Measurements from ENCODE around the gene OR51M1.
"Not testable (repeated sequence)": the region's sequence is repeated elsewhere in the genome, so short reads cannot be mapped to it uniquely, and the experiment has no call there.

OR51M1 gene

DNA sequence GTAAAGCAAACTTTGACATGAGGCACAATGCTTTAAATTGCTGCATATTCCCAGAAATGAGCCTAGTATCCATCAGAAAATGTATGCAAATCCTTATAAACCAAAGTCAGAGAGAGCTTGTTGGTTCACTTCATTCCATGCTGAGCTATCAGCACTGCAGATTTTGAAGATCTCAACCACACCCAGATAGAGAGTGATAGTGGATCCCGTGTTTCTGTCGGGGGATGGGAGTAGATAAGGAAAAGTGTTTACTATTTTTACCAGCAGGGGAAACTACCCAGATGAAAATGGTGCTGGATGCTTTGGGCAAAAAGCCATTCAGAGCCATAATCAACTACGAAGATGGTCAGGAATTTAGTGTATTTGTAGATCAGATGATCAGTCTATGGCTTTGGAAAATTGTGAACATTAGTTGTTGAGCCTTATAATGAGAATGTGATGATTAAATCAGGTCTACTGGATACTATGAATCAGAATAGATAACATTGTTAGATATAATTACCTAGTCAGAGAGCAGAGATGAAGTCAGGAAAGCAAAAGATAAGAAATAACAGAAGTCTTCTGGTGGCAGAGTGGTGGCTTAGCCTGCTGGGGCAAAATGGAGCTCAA, 21.5 kb upstream of the OR51M1 start:
- Histone ChIP-seq H3K27me3 (ENCODE audit: insufficient read depth, low read length) (no peaks in the 10 kb centered on the region), H3K9me3 (ENCODE audit: insufficient read depth, low read depth, low read length) (no peaks in the 10 kb centered on the region), H3K4me1 (ENCODE audit: insufficient read depth, low read length) (no peaks in the 10 kb centered on the region), H3K4me3 (ENCODE audit: low read length) (no peak overlapping the region), H3K9ac (ENCODE audit: low read depth, low read length) (no peak overlapping the region), H3K27ac (ENCODE audit: low read length) (no peak overlapping the region), H3K36me3 (ENCODE audit: insufficient read depth, low read depth, low read length) (no peaks in the 10 kb centered on the region)

DNA sequence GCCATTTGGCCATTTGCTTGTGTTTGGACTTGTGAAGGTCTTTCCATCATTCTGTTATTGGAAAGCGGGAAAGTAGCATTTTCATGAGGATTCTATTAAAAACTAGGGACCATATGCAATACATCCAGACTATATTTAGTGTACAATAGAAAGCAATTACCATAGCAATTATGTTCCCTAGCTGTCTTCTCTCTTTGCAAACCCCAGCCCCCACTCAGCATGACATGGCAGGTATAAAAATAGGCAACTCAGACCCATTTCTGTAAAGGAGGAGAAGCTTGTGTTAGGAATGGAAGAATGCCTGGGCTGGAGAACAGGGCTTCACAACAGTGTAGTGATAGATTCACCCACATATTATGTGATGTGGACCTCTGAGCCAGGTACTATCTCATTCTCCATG, 19.9 kb upstream of the OR51M1 start:
- no peak overlapping the region for H3K9ac ChIP-seq (ENCODE audit: low read depth, low read length)
- no peaks in the 10 kb centered on the region for H3K36me3 ChIP-seq (ENCODE audit: insufficient read depth, low read depth, low read length)
- peaks cover 7% of the 10 kb centered on the region for H3K4me1 ChIP-seq (ENCODE audit: insufficient read depth, low read length)
- no peaks in the 10 kb centered on the region for H3K27me3 ChIP-seq (ENCODE audit: insufficient read depth, low read length)
- H3K9me3 ChIP-seq (ENCODE audit: insufficient read depth, low read depth, low read length) = no peaks in the 10 kb centered on the region
- no peak overlapping the region for H3K4me3 ChIP-seq (ENCODE audit: low read length)
- H3K27ac ChIP-seq (ENCODE audit: low read length) = no peak overlapping the region

DNA sequence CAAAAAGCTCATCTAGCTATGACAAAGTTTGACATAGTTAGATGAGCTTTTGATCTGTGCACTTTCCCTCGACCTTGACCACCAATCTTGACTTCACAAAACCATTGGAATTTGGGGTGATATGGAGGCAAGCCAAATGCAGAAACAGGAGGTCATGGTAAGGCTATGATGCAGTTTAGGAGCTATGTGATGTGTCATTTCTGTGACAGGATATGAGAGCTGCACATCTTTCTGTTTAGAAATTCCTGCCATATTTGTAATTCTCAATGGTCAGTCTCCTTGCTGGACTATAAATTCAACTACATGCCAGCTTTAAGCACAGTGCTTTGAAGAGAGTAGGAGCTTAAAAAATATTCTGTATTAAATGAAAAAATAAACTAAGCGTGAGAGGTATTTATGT, 19.4 kb upstream of the OR51M1 start:
- H3K27me3 ChIP-seq (ENCODE audit: insufficient read depth, low read length) = no peaks in the 10 kb centered on the region
- H3K9ac ChIP-seq (ENCODE audit: low read depth, low read length) = no peak overlapping the region
- peaks cover 10% of the 10 kb centered on the region for H3K4me1 ChIP-seq (ENCODE audit: insufficient read depth, low read length)
- H3K36me3 ChIP-seq (ENCODE audit: insufficient read depth, low read depth, low read length) = no peaks in the 10 kb centered on the region
- no peaks in the 10 kb centered on the region for H3K9me3 ChIP-seq (ENCODE audit: insufficient read depth, low read depth, low read length)
- no peak overlapping the region for H3K4me3 ChIP-seq (ENCODE audit: low read length)
- H3K27ac ChIP-seq (ENCODE audit: low read length) = no peak overlapping the region

DNA sequence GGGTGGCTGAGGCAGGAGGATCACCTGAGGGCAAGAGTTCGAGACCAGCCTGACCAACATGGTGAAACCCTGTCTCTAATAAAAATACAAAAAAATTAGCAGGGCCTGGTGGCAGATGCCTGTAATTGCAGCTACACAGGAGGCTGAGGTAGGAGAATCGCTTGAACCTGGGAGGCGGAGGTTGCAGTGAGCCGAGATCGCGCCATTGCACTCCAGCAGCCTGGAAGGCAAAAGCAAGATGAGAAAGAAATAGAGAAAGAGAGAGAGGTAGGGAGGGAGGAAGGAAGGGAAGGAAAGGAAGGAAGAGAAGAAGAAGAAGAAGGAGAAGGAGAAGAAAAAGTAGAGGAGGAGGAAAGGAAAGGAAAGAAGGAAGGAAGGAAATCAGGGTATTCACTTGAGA, 17.2 kb upstream of the OR51M1 start:
- H3K9ac ChIP-seq (ENCODE audit: low read depth, low read length); H3K4me3 ChIP-seq (ENCODE audit: low read length); H3K36me3 ChIP-seq (ENCODE audit: insufficient read depth, low read depth, low read length); H3K27ac ChIP-seq (ENCODE audit: low read length); H3K9me3 ChIP-seq (ENCODE audit: insufficient read depth, low read depth, low read length); H3K27me3 ChIP-seq (ENCODE audit: insufficient read depth, low read length): not testable (repeated sequence)
- peaks cover 10% of the 10 kb centered on the region for H3K4me1 ChIP-seq (ENCODE audit: insufficient read depth, low read length)

DNA sequence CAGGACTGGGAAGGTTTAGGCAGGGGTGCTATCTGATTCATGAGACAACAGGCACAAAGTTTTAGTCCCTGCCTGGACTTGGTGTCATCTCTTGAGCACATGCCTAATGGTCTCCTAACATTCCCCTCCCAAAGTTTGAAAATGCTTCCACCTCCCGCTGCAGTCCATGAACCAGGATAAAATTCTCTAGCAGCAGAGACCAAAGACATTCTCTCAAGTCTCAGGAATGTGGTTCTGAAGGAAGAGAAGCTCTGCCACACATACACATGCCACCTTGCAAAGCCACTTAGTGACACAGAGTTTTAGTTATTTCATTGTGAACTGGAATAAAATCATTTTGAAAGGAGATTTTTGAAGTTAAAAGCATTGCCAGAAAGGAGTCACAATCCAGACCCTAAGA, 16.8 kb upstream of the OR51M1 start:
- H3K27ac ChIP-seq (ENCODE audit: low read length) = no peak overlapping the region
- no peak overlapping the region for H3K9ac ChIP-seq (ENCODE audit: low read depth, low read length)
- H3K27me3 ChIP-seq (ENCODE audit: insufficient read depth, low read length) = no peaks in the 10 kb centered on the region
- H3K4me1 ChIP-seq (ENCODE audit: insufficient read depth, low read length) = peaks cover 10% of the 10 kb centered on the region
- no peaks in the 10 kb centered on the region for H3K36me3 ChIP-seq (ENCODE audit: insufficient read depth, low read depth, low read length)
- no peak overlapping the region for H3K4me3 ChIP-seq (ENCODE audit: low read length)
- no peaks in the 10 kb centered on the region for H3K9me3 ChIP-seq (ENCODE audit: insufficient read depth, low read depth, low read length)

DNA sequence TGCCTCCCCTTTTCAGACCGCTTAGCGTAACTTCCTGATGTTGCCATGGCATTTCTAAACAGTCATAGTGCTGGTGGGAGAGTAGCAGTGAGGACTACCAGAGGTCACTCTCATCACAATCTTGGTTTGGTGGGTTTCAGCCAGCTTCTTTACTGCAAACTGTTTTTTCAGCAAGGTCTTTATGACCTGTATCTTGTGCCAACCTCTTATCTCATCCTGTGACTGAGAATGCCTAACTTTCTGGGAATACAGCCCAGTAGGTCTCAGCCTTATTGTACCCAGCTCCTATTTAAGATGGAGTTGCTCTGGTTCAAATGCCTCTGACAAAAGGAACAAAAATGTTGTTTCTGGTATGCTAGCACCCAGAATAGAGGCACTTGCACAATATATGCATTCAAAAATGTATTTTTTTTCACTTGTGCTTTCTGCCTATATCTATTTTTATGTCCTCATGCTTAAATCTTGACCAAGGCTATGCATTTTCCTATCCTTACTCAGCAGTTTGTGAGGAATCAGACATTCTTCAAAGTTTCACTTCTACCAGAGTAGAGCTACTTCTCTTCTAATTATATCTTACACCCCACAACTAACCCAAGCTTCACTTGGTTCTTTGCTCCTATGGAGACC, 16.1 kb upstream of the OR51M1 start:
- H3K27ac ChIP-seq (ENCODE audit: low read length) = no peak overlapping the region
- H3K4me1 ChIP-seq (ENCODE audit: insufficient read depth, low read length) = peaks cover 10% of the 10 kb centered on the region

DNA sequence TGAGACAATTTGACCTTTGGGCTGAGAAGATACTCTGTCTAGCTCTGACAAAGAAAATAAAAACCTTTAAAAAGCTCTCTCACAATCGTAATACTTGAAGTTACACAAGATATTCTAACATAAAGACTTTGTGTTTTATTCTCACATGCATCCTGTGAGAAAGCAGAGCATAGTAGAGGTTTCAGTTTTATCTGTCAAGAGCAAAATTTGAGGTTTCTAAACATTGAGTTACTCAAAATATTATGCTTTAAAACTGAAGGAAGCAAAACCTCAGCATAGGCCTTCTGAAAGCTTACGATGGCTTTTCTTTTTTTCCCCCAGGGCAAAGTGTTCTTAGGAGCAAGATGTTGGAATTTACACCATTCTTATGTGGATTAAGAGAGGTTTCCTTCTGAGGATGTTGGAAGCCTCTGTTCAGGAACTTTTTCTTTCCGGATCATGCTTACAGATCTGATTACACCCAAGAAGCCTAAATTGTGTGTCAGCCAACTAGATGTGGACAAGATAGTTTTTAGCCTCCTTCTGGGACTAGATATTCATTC, 15.0 kb upstream of the OR51M1 start:
- Histone ChIP-seq H3K27ac (ENCODE audit: low read length) (no peak overlapping the region), H3K9me3 (ENCODE audit: insufficient read depth, low read depth, low read length) (peaks cover 10% of the 10 kb centered on the region), H3K4me3 (ENCODE audit: low read length) (no peak overlapping the region), H3K27me3 (ENCODE audit: insufficient read depth, low read length) (no peaks in the 10 kb centered on the region), H3K4me1 (ENCODE audit: insufficient read depth, low read length) (peaks cover 10% of the 10 kb centered on the region), H3K9ac (ENCODE audit: low read depth, low read length) (no peak overlapping the region), H3K36me3 (ENCODE audit: insufficient read depth, low read depth, low read length) (no peaks in the 10 kb centered on the region)

More for the DNA sequence above, 16.1 kb upstream of the OR51M1 start:
- peaks cover under 1% of the 10 kb centered on the region; the same call in 1 of the 2 replicates for H3K9me3 ChIP-seq (ENCODE audit: insufficient read depth, low read depth, low read length)
- H3K27me3 ChIP-seq (ENCODE audit: insufficient read depth, low read length) = no peaks in the 10 kb centered on the region
- H3K4me3 ChIP-seq (ENCODE audit: low read length) = no peak overlapping the region
- H3K36me3 ChIP-seq (ENCODE audit: insufficient read depth, low read depth, low read length) = no peaks in the 10 kb centered on the region
- no peak overlapping the region for H3K9ac ChIP-seq (ENCODE audit: low read depth, low read length)

DNA sequence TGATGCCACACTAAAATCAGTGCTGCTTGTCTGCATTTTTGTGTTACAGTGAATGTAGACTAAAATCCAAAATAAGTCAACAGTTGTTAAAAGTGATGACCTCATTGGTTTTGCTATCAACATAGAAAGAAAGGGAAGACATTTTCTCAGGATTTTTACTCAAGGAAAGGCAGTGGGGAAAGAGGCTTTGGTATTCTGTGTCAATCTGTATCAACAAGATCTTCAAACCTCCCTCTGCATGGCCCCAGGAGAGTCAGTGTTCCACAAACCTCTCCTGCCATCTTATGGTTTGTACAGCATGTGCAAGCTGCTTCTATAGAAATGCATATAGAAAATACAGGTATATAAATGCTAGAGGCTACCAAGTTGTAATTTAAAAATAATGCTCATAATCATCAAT, 13.8 kb upstream of the OR51M1 start:
- Histone ChIP-seq H3K4me1 (ENCODE audit: insufficient read depth, low read length) (peaks cover 10% of the 10 kb centered on the region), H3K9ac (ENCODE audit: low read depth, low read length) (no peak overlapping the region), H3K9me3 (ENCODE audit: insufficient read depth, low read depth, low read length) (peaks cover 10% of the 10 kb centered on the region), H3K36me3 (ENCODE audit: insufficient read depth, low read depth, low read length) (no peaks in the 10 kb centered on the region), H3K27ac (ENCODE audit: low read length) (no peak overlapping the region), H3K27me3 (ENCODE audit: insufficient read depth, low read length) (no peaks in the 10 kb centered on the region), H3K4me3 (ENCODE audit: low read length) (no peak overlapping the region)

DNA sequence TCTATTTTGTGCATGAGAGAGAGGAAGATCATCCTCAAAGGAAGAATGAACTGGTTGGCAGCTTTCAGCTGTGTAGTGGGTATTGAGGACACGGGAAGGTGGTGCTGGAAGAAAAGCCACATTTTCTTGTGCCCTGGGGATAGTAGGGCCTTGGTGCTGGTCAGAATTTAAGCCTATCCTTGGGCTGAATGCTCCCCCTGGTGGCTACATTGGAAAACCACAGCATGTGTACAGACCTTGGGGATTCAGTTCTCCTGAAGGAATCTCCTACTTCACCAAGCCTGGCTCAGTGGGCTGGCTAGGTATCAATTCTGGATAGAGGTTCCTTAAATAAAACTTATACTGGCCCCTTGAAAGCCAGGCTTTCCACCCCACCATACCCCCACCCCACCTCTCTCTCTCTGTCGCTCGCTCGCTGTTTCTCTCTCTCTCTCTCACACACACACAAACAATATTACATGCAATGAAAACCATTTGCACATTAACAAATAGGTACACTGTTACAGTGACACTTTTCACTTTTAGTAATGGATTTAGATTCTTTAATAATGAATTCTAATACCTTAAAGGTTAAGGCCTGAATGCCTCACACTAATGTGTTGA, 2.8 kb upstream of the OR51M1 start:
- Histone ChIP-seq H3K4me1 (ENCODE audit: insufficient read depth, low read length) (peaks cover 8% of the 10 kb centered on the region; the same call in 1 of the 2 replicates), H3K27me3 (ENCODE audit: insufficient read depth, low read length) (no peaks in the 10 kb centered on the region), H3K4me3 (ENCODE audit: low read length) (no peak overlapping the region), H3K36me3 (ENCODE audit: insufficient read depth, low read depth, low read length) (no peaks in the 10 kb centered on the region), H3K9me3 (ENCODE audit: insufficient read depth, low read depth, low read length) (no peaks in the 10 kb centered on the region), H3K9ac (ENCODE audit: low read depth, low read length) (no peak overlapping the region), H3K27ac (ENCODE audit: low read length) (no peak overlapping the region)

DNA sequence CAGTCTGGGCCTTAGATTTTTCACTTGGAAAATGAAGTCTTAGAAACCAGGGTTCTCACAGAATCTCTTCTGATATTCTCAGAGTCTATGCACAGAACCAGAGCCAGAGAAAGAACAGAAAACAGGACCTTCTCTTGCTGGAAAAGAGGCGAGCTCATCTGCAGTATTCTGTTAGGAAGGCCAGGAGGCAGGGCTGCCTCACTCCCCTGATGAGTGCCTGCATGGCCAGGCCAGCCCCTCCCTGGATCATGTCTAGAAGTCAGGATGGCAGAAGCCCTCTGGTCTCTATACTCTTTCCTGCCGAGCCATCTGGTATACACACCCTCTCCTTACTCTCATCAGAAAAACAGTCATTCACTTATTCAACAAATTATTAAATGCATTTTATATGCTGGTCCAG, 723 bp downstream of the OR51M1 start:
- no peaks in the 10 kb centered on the region for H3K36me3 ChIP-seq (ENCODE audit: insufficient read depth, low read depth, low read length)
- no peak overlapping the region for H3K4me3 ChIP-seq (ENCODE audit: low read length)
- no peak overlapping the region for H3K9ac ChIP-seq (ENCODE audit: low read depth, low read length)
- no peaks in the 10 kb centered on the region for H3K27me3 ChIP-seq (ENCODE audit: insufficient read depth, low read length)
- H3K27ac ChIP-seq (ENCODE audit: low read length) = no peak overlapping the region
- H3K9me3 ChIP-seq (ENCODE audit: insufficient read depth, low read depth, low read length) = no peaks in the 10 kb centered on the region
- peaks cover 22% of the 10 kb centered on the region for H3K4me1 ChIP-seq (ENCODE audit: insufficient read depth, low read length)

DNA sequence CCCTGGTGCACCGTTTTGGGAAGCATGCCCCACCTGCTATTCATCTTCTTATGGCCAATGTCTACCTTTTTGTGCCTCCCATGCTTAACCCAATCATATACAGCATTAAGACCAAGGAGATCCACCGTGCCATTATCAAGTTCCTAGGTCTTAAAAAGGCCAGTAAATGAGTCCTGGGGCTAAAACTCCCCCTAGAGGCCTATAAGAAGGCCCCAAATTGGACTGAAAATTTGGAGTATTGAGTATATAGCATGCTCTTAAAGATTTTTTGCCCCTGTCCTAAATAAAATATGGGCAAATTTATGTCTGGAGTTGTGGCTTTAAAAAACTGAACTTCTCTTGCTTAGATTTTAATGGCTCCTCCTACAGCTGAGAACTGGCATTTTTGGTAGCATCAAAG, 6.6 kb downstream of the OR51M1 start:
- Histone ChIP-seq H3K36me3 (ENCODE audit: insufficient read depth, low read depth, low read length) (no peaks in the 10 kb centered on the region), H3K4me1 (ENCODE audit: insufficient read depth, low read length) (peaks cover 14% of the 10 kb centered on the region), H3K27me3 (ENCODE audit: insufficient read depth, low read length) (no peaks in the 10 kb centered on the region), H3K9ac (ENCODE audit: low read depth, low read length) (no peak overlapping the region), H3K4me3 (ENCODE audit: low read length) (no peak overlapping the region), H3K27ac (ENCODE audit: low read length) (no peak overlapping the region), H3K9me3 (ENCODE audit: insufficient read depth, low read depth, low read length) (no peaks in the 10 kb centered on the region)

DNA sequence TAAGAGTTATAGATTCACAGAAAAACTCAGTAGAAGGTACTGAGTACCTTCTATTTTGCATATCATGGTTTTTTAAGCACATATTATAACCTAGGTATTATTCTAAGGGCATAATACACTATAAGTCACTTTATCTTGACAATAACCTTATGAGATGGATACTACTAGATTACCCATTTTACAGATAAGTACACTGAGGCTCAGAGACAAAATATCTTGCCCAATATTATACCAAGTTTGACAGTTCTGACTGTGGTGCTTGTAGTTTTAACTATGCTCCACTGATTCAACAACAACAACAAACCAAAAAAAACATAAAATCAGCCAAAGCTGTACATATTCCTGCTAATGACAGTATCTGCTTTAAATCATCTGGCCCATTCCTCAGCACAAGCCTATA, 10.5 kb downstream of the OR51M1 start:
- Histone ChIP-seq H3K4me3 (ENCODE audit: low read length) (no peak overlapping the region), H3K4me1 (ENCODE audit: insufficient read depth, low read length) (no peaks in the 10 kb centered on the region; the same call in 1 of the 2 replicates), H3K27ac (ENCODE audit: low read length) (no peak overlapping the region), H3K9ac (ENCODE audit: low read depth, low read length) (no peak overlapping the region), H3K27me3 (ENCODE audit: insufficient read depth, low read length) (no peaks in the 10 kb centered on the region), H3K36me3 (ENCODE audit: insufficient read depth, low read depth, low read length) (no peaks in the 10 kb centered on the region), H3K9me3 (ENCODE audit: insufficient read depth, low read depth, low read length) (no peaks in the 10 kb centered on the region)
